Fibroblast of pulmonary artery (primary cell): ENCODE measurements around the gene ANK3.
A peak's percentile ranks its signal among the peaks of the same experiment; 100 is the strongest.

Experiments used
- DNase-seq: peaks from one replicate; pipeline ENCODE4 v3.0.0-alpha.2; 2010; ENCODE audit warnings: low read depth
- H3K4me3 ChIP-seq: replicated peaks from 2 replicates; pipeline ENCODE4 v1.5.1; 2011; ENCODE audit warnings: low read depth, mild to moderate bottlenecking, control low read depth, low read length, moderate library complexity
- CTCF ChIP-seq: IDR thresholded peaks from 2 replicates; pipeline ENCODE4 v1.5.1; 2011; ENCODE audit warnings: mild to moderate bottlenecking, control low read depth, low read length, inconsistent platforms; ENCODE audit errors: missing control alignments

ANK3 gene

GRCh38 chr10:60073781-60074656 is 315.7 kb downstream of the ANK3 start:
- TF ChIP-seq CTCF: no peak
- no peak overlapping the region for H3K4me3 ChIP-seq
- no peak for DNase-seq

GRCh38 chr10:60073397-60073780 is 316.3 kb downstream of the ANK3 start:
- no peak overlapping the region for H3K4me3 ChIP-seq
- TF ChIP-seq CTCF: no peak
- no peak for DNase-seq

- no peak for DNase-seq
- no peak for TF ChIP-seq CTCF
- H3K4me3 ChIP-seq: no peak overlapping the region
Observed at GRCh38 chr10:60069311-60069710, 320.4 kb downstream of the ANK3 start.

GRCh38 chr10:60050366-60050765 is 339.3 kb downstream of the ANK3 start:
- no peak for DNase-seq
- no peak overlapping the region for H3K4me3 ChIP-seq
- TF ChIP-seq CTCF: no peak

GRCh38 chr10:60048091-60048501 is 341.6 kb downstream of the ANK3 start:
- peak; percentile 30 for TF ChIP-seq CTCF
- no peak overlapping the region for H3K4me3 ChIP-seq
- peak; percentile 52 for DNase-seq

GRCh38 chr10:60045571-60045970 is 344.1 kb downstream of the ANK3 start:
- no peak overlapping the region for H3K4me3 ChIP-seq
- no peak for TF ChIP-seq CTCF
- DNase-seq: no peak

- no peak overlapping the region for H3K4me3 ChIP-seq
- no peak for DNase-seq
- TF ChIP-seq CTCF: no peak
Observed at GRCh38 chr10:60044971-60045370, 344.7 kb downstream of the ANK3 start.
